ENCODE measurements around the gene SRP19.

DNA sequence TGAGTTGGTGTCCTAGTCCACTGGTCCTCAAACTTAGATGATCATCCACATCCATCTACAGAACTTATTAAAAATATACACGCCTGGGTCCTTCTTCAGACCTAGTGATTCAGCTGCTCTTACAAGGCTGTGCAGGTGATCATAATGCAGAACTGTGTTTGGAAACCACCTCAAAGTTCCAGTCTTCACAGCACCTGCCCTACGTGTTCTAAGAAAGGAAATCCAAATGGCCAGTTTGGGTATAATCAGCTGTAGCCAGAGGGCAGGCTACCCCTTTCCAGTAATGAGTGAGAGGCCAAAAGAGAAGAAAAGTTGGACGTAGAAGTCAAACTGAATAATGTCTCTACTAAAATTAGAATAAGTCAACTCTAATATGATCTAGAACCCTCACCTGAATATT, 45.5 kb downstream of the SRP19 start:
- TF ChIP-seq POLR2A (IDR thresholded peaks at IDR 0.05; ENCODE audit: low read length) (no peak), MAFK (IDR thresholded peaks at IDR 0.05; ENCODE audit: partially characterized antibody) (no peak)
- TF ChIP-seq, protein P1, sequence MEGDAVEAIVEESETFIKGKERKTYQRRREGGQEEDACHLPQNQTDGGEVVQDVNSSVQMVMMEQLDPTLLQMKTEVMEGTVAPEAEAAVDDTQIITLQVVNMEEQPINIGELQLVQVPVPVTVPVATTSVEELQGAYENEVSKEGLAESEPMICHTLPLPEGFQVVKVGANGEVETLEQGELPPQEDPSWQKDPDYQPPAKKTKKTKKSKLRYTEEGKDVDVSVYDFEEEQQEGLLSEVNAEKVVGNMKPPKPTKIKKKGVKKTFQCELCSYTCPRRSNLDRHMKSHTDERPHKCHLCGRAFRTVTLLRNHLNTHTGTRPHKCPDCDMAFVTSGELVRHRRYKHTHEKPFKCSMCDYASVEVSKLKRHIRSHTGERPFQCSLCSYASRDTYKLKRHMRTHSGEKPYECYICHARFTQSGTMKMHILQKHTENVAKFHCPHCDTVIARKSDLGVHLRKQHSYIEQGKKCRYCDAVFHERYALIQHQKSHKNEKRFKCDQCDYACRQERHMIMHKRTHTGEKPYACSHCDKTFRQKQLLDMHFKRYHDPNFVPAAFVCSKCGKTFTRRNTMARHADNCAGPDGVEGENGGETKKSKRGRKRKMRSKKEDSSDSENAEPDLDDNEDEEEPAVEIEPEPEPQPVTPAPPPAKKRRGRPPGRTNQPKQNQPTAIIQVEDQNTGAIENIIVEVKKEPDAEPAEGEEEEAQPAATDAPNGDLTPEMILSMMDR (IDR thresholded peaks at IDR 0.05), result no peak
- TF ChIP-seq, protein P2, sequence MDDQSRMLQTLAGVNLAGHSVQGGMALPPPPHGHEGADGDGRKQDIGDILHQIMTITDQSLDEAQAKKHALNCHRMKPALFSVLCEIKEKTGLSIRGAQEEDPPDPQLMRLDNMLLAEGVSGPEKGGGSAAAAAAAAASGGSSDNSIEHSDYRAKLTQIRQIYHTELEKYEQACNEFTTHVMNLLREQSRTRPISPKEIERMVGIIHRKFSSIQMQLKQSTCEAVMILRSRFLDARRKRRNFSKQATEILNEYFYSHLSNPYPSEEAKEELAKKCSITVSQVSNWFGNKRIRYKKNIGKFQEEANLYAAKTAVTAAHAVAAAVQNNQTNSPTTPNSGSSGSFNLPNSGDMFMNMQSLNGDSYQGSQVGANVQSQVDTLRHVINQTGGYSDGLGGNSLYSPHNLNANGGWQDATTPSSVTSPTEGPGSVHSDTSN (IDR thresholded peaks at IDR 0.05), result no peak
